Measurements from ENCODE around the gene ACOD1. TPM values are rescaled to one million over a fixed set of nuclear protein-coding genes. Genes with fewer than 3 reads are reported as not detected.
A peak's percentile ranks its signal among the peaks of the same experiment; 100 is the strongest.

Gene ACOD1
- total and polyA plus RNA-seq, 2 experiments from 2014 or later: not detected

GRCh38 chr13:76975863-76976262 is 27.6 kb downstream of the ACOD1 start:
- no peaks in the 10 kb centered on the region for H3K79me2 ChIP-seq
- no peak overlapping the region for H3K4me3 ChIP-seq
- no peaks in the 10 kb centered on the region for H4K20me1 ChIP-seq (ENCODE audit: insufficient read depth, poor library complexity, severe bottlenecking)
- DNase-seq (ENCODE audit: low spot score): no peak
- H3K9me3 ChIP-seq (ENCODE audit: low read depth): no peaks in the 10 kb centered on the region
- TF ChIP-seq EZH2phosphoT487 (IDR thresholded peaks at IDR 0.05; ENCODE audit: low read depth, severe bottlenecking, unreplicated experiment): no peak
- no peak for TF ChIP-seq EZH2 (IDR thresholded peaks at IDR 0.05; ENCODE audit: borderline replicate concordance)
- no peak for TF ChIP-seq CTCF (IDR thresholded peaks at IDR 0.05; ENCODE audit: poor library complexity)
- no peak overlapping the region for H2AFZ ChIP-seq
- no peaks in the 10 kb centered on the region for H3K9me2 ChIP-seq (replicated peaks; ENCODE audit: insufficient read depth)
- WGBS (ENCODE audit: low lambda C conversion rate, missing lambda C conversion rate): 95% methylated on average over 6 of the region's 6 CpGs
- H3K27me3 ChIP-seq: peaks cover 5% of the 10 kb centered on the region
- H3K36me3 ChIP-seq (replicated peaks; ENCODE audit: insufficient read depth, low read depth): no peaks in the 10 kb centered on the region
- H3K4me1 ChIP-seq (ENCODE audit: insufficient read depth): peaks cover 6% of the 10 kb centered on the region
- H3K4me2 ChIP-seq: no peak overlapping the region
- H3K27ac ChIP-seq: peak overlapping the region; percentile 48

DNA sequence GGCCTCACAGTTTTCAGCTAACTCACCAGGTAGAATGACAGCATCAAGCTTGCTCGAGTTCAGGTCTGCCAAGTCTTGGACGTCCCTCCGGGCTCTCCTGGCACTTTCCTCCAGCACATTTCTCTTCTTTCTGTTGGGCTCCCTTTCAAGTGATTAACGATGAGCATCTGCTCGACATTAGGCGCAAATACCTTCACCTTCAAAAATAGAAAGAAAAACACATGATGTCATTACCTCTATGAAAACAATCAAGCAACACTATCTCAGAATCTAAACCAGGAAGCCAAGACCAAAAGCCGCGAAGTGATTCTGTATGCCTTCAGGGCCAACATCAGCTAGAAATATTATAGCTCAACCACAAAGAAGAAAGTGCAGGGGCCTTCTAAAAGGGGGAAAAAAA is 28.2 kb downstream of the ACOD1 start:
- Histone ChIP-seq H3K9me3 (ENCODE audit: low read depth) (no peaks in the 10 kb centered on the region), H3K36me3 (replicated peaks; ENCODE audit: insufficient read depth, low read depth) (no peaks in the 10 kb centered on the region), H4K20me1 (ENCODE audit: insufficient read depth, poor library complexity, severe bottlenecking) (no peaks in the 10 kb centered on the region), H3K4me1 (ENCODE audit: insufficient read depth) (peaks cover 6% of the 10 kb centered on the region), H3K4me3 (no peak overlapping the region), H3K27ac (peak overlapping the region; percentile 48), H3K27me3 (peaks cover 11% of the 10 kb centered on the region), H3K79me2 (no peaks in the 10 kb centered on the region), H2AFZ (no peak overlapping the region), H3K9me2 (replicated peaks; ENCODE audit: insufficient read depth) (no peaks in the 10 kb centered on the region), H3K4me2 (no peak overlapping the region)
- 54% methylated on average over 8 of the region's 8 CpGs for WGBS (ENCODE audit: low lambda C conversion rate, missing lambda C conversion rate)
- DNase-seq (ENCODE audit: low spot score): no peak
- no peak for TF ChIP-seq EZH2 (IDR thresholded peaks at IDR 0.05; ENCODE audit: borderline replicate concordance)

DNA sequence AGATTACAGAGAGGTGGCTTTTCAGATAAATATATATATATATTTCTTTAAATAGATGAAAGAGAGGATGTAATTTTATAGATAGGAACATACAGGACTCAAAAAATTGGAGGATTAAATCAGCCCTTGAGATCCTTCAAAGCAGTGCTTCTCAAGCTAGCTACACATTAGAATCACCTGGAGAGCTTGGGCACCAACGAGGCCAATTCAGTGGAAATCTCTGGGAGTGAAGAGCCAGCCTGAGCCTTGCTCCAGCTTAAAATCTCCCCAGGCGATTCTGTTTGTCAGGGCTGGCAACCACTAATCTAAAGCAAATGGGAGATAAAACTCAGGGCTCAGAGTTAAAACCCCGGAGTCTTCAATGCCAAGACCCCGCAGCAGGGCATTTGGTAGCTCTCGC is 28.6 kb downstream of the ACOD1 start:
- Histone ChIP-seq H3K4me2 (no peak overlapping the region), H3K36me3 (replicated peaks; ENCODE audit: insufficient read depth, low read depth) (no peaks in the 10 kb centered on the region), H3K9me2 (replicated peaks; ENCODE audit: insufficient read depth) (no peaks in the 10 kb centered on the region), H3K27me3 (peaks cover 12% of the 10 kb centered on the region), H4K20me1 (ENCODE audit: insufficient read depth, poor library complexity, severe bottlenecking) (no peaks in the 10 kb centered on the region), H3K4me1 (ENCODE audit: insufficient read depth) (peaks cover 6% of the 10 kb centered on the region), H3K27ac (no peak overlapping the region), H3K79me2 (no peaks in the 10 kb centered on the region), H2AFZ (no peak overlapping the region), H3K9me3 (ENCODE audit: low read depth) (no peaks in the 10 kb centered on the region), H3K4me3 (no peak overlapping the region)
- WGBS (ENCODE audit: low lambda C conversion rate, missing lambda C conversion rate): 48% methylated on average over 5 of the region's 5 CpGs
- DNase-seq (ENCODE audit: low spot score): no peak
- TF ChIP-seq EZH2 (IDR thresholded peaks at IDR 0.05; ENCODE audit: borderline replicate concordance) (no peak), CTCF (IDR thresholded peaks at IDR 0.05; ENCODE audit: poor library complexity) (no peak), EZH2phosphoT487 (IDR thresholded peaks at IDR 0.05; ENCODE audit: low read depth, severe bottlenecking, unreplicated experiment) (no peak)

GRCh38 chr13:76980075-76980718 is 31.9 kb downstream of the ACOD1 start:
- H3K36me3 ChIP-seq (replicated peaks; ENCODE audit: insufficient read depth, low read depth): no peaks in the 10 kb centered on the region
- no peaks in the 10 kb centered on the region for H4K20me1 ChIP-seq (ENCODE audit: insufficient read depth, poor library complexity, severe bottlenecking)
- no peaks in the 10 kb centered on the region for H3K79me2 ChIP-seq
- peak overlapping the region; percentile 92 for H3K4me2 ChIP-seq
- H2AFZ ChIP-seq: peak overlapping the region; percentile 64
- H3K4me3 ChIP-seq: no peak overlapping the region
- no peaks in the 10 kb centered on the region for H3K9me2 ChIP-seq (replicated peaks; ENCODE audit: insufficient read depth)
- no peak overlapping the region for H3K27ac ChIP-seq
- peak; percentile 85 for DNase-seq (ENCODE audit: low spot score)
- no peaks in the 10 kb centered on the region for H3K9me3 ChIP-seq (ENCODE audit: low read depth)
- H3K4me1 ChIP-seq (ENCODE audit: insufficient read depth): peaks cover 6% of the 10 kb centered on the region
- peaks cover 12% of the 10 kb centered on the region for H3K27me3 ChIP-seq
- TF ChIP-seq CTCF (IDR thresholded peaks at IDR 0.05; ENCODE audit: poor library complexity) (peak; percentile 97), EZH2 (IDR thresholded peaks at IDR 0.05; ENCODE audit: borderline replicate concordance) (no peak)
- WGBS (ENCODE audit: low lambda C conversion rate, missing lambda C conversion rate): 9% methylated on average over 34 of the region's 34 CpGs

Measured in hepatocyte (in vitro differentiated cells).